K562 (cell line): ENCODE measurements around the gene SEC14L1. TPM values are rescaled to one million over a fixed set of nuclear protein-coding genes. Genes with fewer than 3 reads are reported as not detected.

ENCODE experiments used
- ARNT ChIP-seq, 2 experiments: fragments of 450-650 bp; IDR thresholded peaks; 2 replicates each; pipeline ENCODE4 v1.6.1; 2016; ENCODE audit warnings: mild to moderate bottlenecking in 1 of 2
- DMBX1 ChIP-seq: fragments of 250-450 bp; sonication (Bioruptor Pico); IDR thresholded peaks from 2 replicates; pipeline ENCODE4 v1.8.0; 2022; ENCODE audit warnings: inconsistent platforms, mild to moderate bottlenecking, moderate library complexity, borderline replicate concordance
- DPF2 ChIP-seq: fragments of 450-650 bp; IDR thresholded peaks from 2 replicates; pipeline ENCODE4 v1.6.1; 2016
- ETV5 ChIP-seq: sonication (generic); formaldehyde crosslinking; IDR thresholded peaks from 2 replicates; pipeline ENCODE4 v1.4.0; 2020; ENCODE audit warnings: low read depth, mild to moderate bottlenecking, missing genetic modification reagents
- GABPA ChIP-seq: fragments of 200-800 bp; sonication (Bioruptor generic); conservative IDR thresholded peaks from 2 replicates; pipeline ENCODE4 v1.6.1; 2016; ENCODE audit warnings: low read depth, missing genetic modification characterization, missing compliant biosample characterization
- HNRNPLL ChIP-seq: fragments of 200-400 bp; formaldehyde crosslinking; IDR thresholded peaks from 2 replicates; pipeline ENCODE4 v1.6.1; 2017; ENCODE audit warnings: low read length, low read depth, mild to moderate bottlenecking; ENCODE audit not compliant: poor library complexity, severe bottlenecking
- KAT8 ChIP-seq: fragments of 450-650 bp; IDR thresholded peaks from 2 replicates; pipeline ENCODE4 v1.6.1; 2016; ENCODE audit warnings: low read depth, mild to moderate bottlenecking
- MCM5 ChIP-seq: fragments of 450-650 bp; IDR thresholded peaks from 2 replicates; pipeline ENCODE4 v1.6.1; 2016; ENCODE audit warnings: low read depth
- MTA1 ChIP-seq: fragments of 450-650 bp; IDR thresholded peaks from 2 replicates; pipeline ENCODE4 v1.6.1; 2017; ENCODE audit warnings: borderline replicate concordance
- NFE2L1 ChIP-seq: fragments of 450-650 bp; IDR thresholded peaks from 2 replicates; pipeline ENCODE4 v1.6.1; 2016; ENCODE audit warnings: missing genetic modification characterization, low read depth, mild to moderate bottlenecking, missing compliant biosample characterization, moderate library complexity, borderline replicate concordance
- NFYB ChIP-seq: IDR thresholded peaks from 2 replicates; pipeline ENCODE4 v1.6.1; 2011; ENCODE audit warnings: mild to moderate bottlenecking, moderate library complexity; ENCODE audit not compliant: insufficient read length; ENCODE audit errors: extremely low read depth
- SIN3A ChIP-seq, 2 experiments: fragments of 150-350 bp in 1 of 2; IDR thresholded peaks; 2 replicates each; pipeline ENCODE4 v1.6.1; 2011 to 2016; ENCODE audit warnings: borderline replicate concordance in 2 of 2, low read depth in 2 of 2, low read length in 2 of 2, mild to moderate bottlenecking in 2 of 2, moderate library complexity in 2 of 2; ENCODE audit not compliant: control insufficient read depth in 1 of 2
- SRF ChIP-seq, 2 experiments: fragments of 250-450, 450-650 bp in 1 of 2; sonication (Bioruptor Pico) in 1 of 2; sonication (generic) in 1 of 2; formaldehyde crosslinking; IDR thresholded peaks; 2 replicates each; pipeline versions ENCODE4 v1.5.0 to v1.5.1; 2020 to 2022; ENCODE audit warnings: mild to moderate bottlenecking in 1 of 2, missing genetic modification reagents in 1 of 2
- STAT5B ChIP-seq: fragments of 250-450 bp; sonication (Bioruptor Pico); IDR thresholded peaks from 2 replicates; pipeline ENCODE4 v1.8.0; 2021; ENCODE audit warnings: mild to moderate bottlenecking, inconsistent platforms
- THRB ChIP-seq: fragments of 450-650 bp; formaldehyde crosslinking; conservative IDR thresholded peaks from 2 replicates; pipeline ENCODE4 v1.4.0; 2022; ENCODE audit warnings: mild to moderate bottlenecking, missing genetic modification characterization
- ZNF175 ChIP-seq: fragments of 200-800 bp; sonication (Bioruptor generic); IDR thresholded peaks from 2 replicates; pipeline ENCODE4 v1.6.1; 2016; ENCODE audit warnings: low read depth, mild to moderate bottlenecking, missing genetic modification characterization, missing compliant biosample characterization
- ZNF589 ChIP-seq: fragments of 200-800 bp; sonication (Bioruptor generic); IDR thresholded peaks from 2 replicates; pipeline ENCODE4 v1.6.1; 2016; ENCODE audit warnings: low read depth, missing genetic modification characterization, missing compliant biosample characterization
- ZNF764 ChIP-seq: fragments of 250-450 bp; sonication (Bioruptor Pico); IDR thresholded peaks from 2 replicates; pipeline ENCODE4 v1.4.0; 2020; ENCODE audit warnings: low read depth, mild to moderate bottlenecking, moderate library complexity
- ZNF766 ChIP-seq: fragments of 200-800 bp; sonication (Bioruptor generic); conservative IDR thresholded peaks from 2 replicates; pipeline ENCODE4 v1.6.1; 2016; ENCODE audit warnings: missing genetic modification characterization, missing compliant biosample characterization
- polyA plus RNA-seq, 8 experiments: library from polyadenylated mRNA; depleted of rRNA in 4 of 8; stranded (reverse) in 5 of 8; unstranded in 3 of 8; fragments of >200 nt; fragmentation: Nextera tagmentation in 2 of 8; fragmentation: Illumina TruSeq in 1 of 8; extraction: Ambion mirVana in 2 of 8; extraction: Trizol in 1 of 8; gene quantifications; 2 replicates each; pipeline versions ENCODE4 v1.2.1 to v1.2.3, GENCODE V29; 2011 to 2014; ENCODE audit warnings: inconsistent platforms in 1 of 8, missing spikeins in 1 of 8
- total RNA-seq, 7 experiments: library from RNA; depleted of rRNA in 6 of 7; stranded (reverse); fragments of >200 nt in 6 of 7; fragmentation: Illumina TruSeq in 2 of 7; extraction: Trizol in 2 of 7; gene quantifications; 2 replicates each; pipeline versions ENCODE4 v1.2.1 to v1.2.3, GENCODE V29; 2011 to 2021; ENCODE audit warnings: low replicate concordance in 1 of 7
- TF ChIP-seq, protein P1 (sequence below): sonication (generic); formaldehyde crosslinking; IDR thresholded peaks from 2 replicates; pipeline ENCODE4 v1.8.0; 2022; ENCODE audit warnings: missing genetic modification reagents, mild to moderate bottlenecking, borderline replicate concordance
- TF ChIP-seq, protein P2 (sequence below), 2 experiments: fragments of 450-650 bp; conservative IDR thresholded peaks; 2 replicates each; pipeline ENCODE4 v1.6.1; 2017; ENCODE audit warnings: mild to moderate bottlenecking in 2 of 2, moderate library complexity in 2 of 2
- TF ChIP-seq, protein P3 (sequence below): fragments of 450-650 bp; formaldehyde crosslinking; IDR thresholded peaks from 2 replicates; pipeline ENCODE4 v1.4.0; 2020; ENCODE audit warnings: mild to moderate bottlenecking

SEC14L1 gene
- total and polyA plus RNA-seq, 9 of the 15 experiments (the other 6 are each of a cell fraction or from before 2014, with no cell fraction given): 3.1 to 39.7 (median 15.2) TPM

GRCh38 chr17:77109159-77109759 is 31.5 kb upstream of the SEC14L1 start (continued):
- no peak for TF ChIP-seq THRB
- no peak for TF ChIP-seq ZNF764
- TF ChIP-seq, protein P1, sequence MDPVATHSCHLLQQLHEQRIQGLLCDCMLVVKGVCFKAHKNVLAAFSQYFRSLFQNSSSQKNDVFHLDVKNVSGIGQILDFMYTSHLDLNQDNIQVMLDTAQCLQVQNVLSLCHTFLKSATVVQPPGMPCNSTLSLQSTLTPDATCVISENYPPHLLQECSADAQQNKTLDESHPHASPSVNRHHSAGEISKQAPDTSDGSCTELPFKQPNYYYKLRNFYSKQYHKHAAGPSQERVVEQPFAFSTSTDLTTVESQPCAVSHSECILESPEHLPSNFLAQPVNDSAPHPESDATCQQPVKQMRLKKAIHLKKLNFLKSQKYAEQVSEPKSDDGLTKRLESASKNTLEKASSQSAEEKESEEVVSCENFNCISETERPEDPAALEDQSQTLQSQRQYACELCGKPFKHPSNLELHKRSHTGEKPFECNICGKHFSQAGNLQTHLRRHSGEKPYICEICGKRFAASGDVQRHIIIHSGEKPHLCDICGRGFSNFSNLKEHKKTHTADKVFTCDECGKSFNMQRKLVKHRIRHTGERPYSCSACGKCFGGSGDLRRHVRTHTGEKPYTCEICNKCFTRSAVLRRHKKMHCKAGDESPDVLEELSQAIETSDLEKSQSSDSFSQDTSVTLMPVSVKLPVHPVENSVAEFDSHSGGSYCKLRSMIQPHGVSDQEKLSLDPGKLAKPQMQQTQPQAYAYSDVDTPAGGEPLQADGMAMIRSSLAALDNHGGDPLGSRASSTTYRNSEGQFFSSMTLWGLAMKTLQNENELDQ: no peak
- peak; percentile 78; the same call in 1 of the 2 replicates for TF ChIP-seq ZNF589 (CRISPR knock-in tag)
- TF ChIP-seq SIN3A (IDR thresholded peaks at IDR 0.05; ENCODE audit: borderline replicate concordance in 2 of 2, control insufficient read depth in 1 of 2, low read depth in 2 of 2, low read length in 2 of 2): no peak
- peak; percentile 97 for TF ChIP-seq DMBX1 (CRISPR knock-in tag)
- TF ChIP-seq, protein P2, sequence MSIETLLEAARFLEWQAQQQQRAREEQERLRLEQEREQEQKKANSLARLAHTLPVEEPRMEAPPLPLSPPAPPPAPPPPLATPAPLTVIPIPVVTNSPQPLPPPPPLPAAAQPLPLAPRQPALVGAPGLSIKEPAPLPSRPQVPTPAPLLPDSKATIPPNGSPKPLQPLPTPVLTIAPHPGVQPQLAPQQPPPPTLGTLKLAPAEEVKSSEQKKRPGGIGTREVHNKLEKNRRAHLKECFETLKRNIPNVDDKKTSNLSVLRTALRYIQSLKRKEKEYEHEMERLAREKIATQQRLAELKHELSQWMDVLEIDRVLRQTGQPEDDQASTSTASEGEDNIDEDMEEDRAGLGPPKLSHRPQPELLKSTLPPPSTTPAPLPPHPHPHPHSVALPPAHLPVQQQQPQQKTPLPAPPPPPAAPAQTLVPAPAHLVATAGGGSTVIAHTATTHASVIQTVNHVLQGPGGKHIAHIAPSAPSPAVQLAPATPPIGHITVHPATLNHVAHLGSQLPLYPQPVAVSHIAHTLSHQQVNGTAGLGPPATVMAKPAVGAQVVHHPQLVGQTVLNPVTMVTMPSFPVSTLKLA (conservative IDR thresholded peaks at IDR 0.05): no peak
- no peak for TF ChIP-seq KAT8
- no peak for TF ChIP-seq NFYB
- TF ChIP-seq, protein P3, sequence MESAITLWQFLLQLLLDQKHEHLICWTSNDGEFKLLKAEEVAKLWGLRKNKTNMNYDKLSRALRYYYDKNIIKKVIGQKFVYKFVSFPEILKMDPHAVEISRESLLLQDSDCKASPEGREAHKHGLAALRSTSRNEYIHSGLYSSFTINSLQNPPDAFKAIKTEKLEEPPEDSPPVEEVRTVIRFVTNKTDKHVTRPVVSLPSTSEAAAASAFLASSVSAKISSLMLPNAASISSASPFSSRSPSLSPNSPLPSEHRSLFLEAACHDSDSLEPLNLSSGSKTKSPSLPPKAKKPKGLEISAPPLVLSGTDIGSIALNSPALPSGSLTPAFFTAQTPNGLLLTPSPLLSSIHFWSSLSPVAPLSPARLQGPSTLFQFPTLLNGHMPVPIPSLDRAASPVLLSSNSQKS (CRISPR knock-in tag): no peak
- 0 out of 2 replicates have a peak, but pooled peaks have one; percentile 48 for TF ChIP-seq NFE2L1 (tag)
- no peak for TF ChIP-seq SRF (CRISPR knock-in tag; IDR thresholded peaks at IDR 0.05)
- no peak for TF ChIP-seq ETV5
- TF ChIP-seq STAT5B (CRISPR knock-in tag): no peak
- no peak for TF ChIP-seq ARNT (IDR thresholded peaks at IDR 0.05)
- TF ChIP-seq MTA1: no peak
- TF ChIP-seq ZNF766 (CRISPR knock-in tag): peak; percentile 91
- no peak for TF ChIP-seq MCM5
- TF ChIP-seq HNRNPLL: no peak
- TF ChIP-seq ZNF175: peak; percentile 92
- no peak for TF ChIP-seq GABPA
- no peak for TF ChIP-seq DPF2
